GM19468 (cell line): ENCODE data around the gene SECTM1.
"Not testable (repeated sequence)": the region's sequence is repeated elsewhere in the genome, so short reads cannot be mapped to it uniquely, and the experiment has no call there.

ENCODE experiments used
- ATAC-seq: cut with Tn5 transposase; IDR thresholded peaks from one replicate; pipeline ENCODE4 v1.9.1; 2021; ENCODE audit warnings: mild to moderate bottlenecking, moderate library complexity, moderate number of reproducible peaks; ENCODE audit not compliant: unreplicated experiment; ENCODE audit errors: extremely low read depth

The SECTM1 gene

GRCh38 chr17:82349287-82349701 is 15.7 kb upstream of the SECTM1 start:
- ATAC-seq, result no peak

DNA sequence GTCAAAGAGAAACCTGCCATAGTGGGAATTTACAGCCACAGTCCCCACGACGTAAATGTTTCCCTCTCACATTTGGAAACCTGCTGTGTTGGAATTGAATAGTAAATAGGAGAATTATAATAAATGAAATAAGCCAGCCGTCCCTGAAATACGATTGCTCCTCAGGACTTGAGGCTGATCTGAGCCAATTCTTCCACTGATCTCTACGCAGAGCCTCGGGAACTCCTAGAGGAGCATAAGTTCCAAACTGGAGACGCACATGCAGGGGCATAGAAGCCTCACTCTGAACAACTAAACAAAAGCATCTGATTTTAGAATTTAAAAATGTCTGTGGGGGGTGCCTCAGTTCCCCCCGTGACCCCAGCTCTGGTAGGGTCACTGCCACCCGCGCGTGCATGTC is 15.3 kb upstream of the SECTM1 start:
- ATAC-seq, result no peak

- no peak for ATAC-seq
Observed at GRCh38 chr17:82348434-82348833, 14.9 kb upstream of the SECTM1 start.

DNA sequence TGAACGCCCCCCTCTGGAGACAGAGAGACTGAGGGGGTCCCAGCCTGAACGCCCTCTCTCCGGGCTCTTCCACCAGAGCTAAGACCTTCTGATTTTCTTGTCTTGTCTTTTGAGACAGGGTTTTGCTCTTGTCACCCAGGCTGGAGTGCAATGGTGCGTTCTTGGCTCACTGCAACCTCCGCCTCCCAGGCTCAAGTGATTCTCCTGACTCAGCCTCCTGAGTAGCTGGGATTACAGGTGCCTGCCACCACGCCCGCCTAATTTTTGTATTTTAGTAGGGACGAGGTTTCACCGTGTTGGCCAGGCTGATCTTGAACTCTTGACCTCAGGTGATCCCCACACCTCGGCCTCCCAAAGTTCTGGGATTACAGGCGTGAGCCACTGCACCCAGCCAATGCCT is 14.4 kb upstream of the SECTM1 start:
- not testable (repeated sequence) for ATAC-seq

- no peak for ATAC-seq
Observed at GRCh38 chr17:82346342-82347300, 13.1 kb upstream of the SECTM1 start.

- ATAC-seq, result no peak
Observed at GRCh38 chr17:82345151-82345976, 11.8 kb upstream of the SECTM1 start.

GRCh38 chr17:82344175-82344907 is 10.8 kb upstream of the SECTM1 start:
- no peak for ATAC-seq

GRCh38 chr17:82343560-82343959 is 10.0 kb upstream of the SECTM1 start:
- ATAC-seq, result no peak

DNA sequence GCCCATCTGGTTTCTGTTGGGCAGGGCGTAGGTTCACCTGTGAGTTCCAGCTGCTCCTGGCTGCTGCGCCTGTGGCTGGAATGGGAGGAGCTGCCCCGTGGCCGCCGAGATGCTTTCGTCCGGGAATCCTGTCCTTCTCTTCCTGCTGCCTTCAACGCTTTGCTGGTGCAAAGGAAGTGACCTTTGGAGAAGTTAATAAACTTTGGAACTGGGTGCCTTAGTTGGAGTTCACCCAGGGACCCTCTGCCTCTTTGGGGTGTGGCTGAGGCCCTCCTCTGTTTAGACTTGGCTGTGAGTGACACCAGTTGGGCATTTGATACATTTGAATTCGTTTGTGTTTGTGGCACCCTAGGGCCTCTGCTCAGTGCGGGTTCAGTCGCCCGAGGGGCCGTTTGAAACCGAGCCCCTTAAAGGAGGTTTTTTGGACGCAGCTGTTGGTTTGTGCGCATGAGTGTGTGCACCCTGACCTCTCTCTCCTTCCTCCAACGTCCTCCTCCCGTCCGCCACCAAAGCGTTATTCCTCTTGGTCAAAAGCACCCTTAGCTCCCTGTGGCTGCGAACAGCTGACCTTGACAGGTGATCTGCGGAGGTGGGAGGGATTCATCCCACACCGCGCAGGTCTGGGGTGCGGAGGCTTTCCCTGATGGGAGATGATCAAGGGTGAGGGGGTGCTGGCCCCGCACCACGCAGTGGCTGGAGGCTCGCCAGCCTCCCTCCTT is 9.0 kb upstream of the SECTM1 start:
- no peak for ATAC-seq

DNA sequence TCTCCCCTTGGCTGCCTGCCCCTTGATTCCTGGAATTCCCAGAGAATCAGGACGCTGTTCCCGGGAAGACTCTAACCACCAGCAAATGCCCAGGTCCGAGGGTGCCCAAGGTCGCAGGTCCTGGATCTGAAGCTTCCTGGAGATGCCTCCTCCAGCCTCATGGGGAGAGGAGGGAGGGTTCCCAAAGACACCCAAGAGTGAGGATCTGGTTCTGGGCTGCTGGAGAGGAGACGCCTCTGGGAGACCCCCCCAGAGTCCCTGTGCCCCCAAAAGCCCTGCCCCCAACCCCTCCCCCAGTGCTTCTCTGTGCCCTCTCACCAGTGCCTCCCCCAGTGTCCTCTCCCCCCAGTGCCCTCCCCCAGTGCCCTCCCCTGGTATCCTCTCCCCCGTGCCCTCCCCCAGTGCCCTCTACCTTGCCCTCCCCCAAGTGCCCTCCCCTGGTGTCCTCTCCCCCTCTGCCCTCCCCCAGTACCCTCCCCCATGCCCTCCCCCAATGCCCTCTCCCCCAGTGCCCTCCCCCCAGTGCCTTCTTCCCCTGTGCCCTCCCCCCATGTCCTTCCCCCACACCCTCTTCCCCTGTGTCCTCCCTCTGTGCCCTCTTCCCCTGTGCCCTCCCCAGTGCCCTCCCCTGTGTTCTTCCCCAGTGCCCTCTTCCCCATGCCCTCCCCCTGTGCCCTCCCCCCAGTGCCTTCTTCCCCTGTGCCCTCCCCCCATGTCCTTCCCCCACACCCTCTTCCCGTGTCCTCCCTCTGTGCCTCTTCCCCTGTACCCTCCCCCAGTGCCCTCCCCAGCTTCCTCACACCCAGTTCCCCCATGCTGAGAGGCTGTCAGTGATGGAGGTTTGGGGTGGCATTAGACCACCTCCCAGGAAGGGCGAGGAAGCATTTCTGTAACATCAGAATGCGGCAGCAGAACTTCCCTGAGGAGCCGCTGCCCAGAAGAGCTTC is 6.3 kb upstream of the SECTM1 start:
- no peak for ATAC-seq

GRCh38 chr17:82338858-82339633 is 5.5 kb upstream of the SECTM1 start:
- ATAC-seq, result no peak

GRCh38 chr17:82334622-82335394 is 1.2 kb upstream of the SECTM1 start:
- ATAC-seq, result no peak

DNA sequence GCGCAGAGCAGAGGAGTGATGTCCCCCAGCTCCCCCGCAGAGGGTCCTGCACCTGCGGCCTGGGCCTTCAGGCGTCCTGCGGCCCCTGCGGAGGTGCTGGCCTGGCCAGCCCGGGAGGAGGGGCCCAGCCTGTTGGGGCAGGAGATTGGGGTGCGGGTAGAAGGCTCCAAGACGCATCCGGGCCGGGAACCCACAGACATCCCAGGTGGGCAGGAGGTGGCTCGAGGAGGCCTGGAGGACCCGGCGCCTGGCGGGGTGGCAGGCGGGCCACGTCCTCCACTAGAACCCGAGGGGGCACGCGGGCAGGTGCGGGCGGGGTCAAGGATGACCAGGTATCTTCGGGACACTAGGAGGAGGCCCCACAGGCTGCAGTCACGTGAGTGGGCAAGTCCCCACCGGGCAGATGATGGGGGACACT is 647 bp upstream of the SECTM1 start:
- no peak for ATAC-seq

DNA sequence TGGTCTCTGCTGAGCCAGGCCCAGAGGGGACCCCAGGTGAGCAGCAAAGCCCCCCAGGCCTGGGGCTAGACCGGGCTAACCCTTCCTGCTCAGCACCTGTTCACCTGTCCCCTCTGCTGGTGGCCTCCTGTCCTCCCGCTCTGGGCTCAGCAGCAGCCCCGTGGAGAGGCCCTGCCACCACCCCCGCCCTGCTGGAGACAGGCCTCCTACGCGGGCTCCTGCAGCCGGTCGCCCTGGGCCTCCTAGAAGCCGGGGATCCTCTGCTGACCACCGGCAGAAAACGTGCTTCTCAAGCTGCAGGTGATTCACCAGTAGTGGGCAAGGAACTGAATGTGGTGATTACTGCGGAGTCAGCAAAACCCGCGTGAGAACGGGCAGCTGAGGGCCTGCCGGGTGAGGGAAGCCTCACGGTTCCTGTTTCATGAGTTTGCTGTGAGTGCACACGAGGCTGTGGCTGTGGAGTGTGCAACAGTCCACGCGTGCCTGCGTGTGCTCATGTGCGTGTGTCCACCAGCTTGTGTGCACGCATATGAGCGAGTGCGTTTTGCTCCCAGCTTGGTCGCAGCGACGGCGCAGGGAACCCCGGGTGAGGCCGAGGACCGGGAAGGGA is 792 bp downstream of the SECTM1 start:
- ATAC-seq, result no peak

DNA sequence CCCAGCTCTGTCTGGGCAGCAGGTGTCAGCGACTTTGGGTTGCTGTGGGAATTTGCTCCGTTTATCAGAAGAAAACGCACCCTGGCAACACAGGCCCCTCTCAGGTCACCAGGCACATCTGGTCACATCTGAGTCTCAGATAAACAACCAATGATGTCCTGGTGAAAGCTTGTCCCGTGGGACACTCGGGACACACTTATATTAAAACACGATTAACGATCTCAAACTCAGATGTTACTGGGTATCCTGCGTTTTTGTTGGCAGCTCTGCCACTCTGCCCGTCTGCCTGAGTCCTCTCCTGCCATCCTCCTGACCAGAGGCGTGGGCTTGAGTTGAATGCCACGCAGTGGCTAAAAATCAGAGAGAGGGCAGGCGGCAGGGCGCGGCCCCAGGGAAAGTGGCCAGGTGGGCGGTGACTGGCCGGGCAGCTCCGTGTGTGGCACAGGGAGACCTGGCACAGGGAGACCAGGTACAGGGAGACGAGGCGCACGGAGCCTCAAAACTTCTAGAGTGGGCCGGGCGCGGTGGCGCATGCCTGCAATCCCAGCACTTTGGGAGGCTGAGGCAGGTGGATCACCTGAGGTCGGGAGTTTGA is 2.1 kb downstream of the SECTM1 start:
- no peak for ATAC-seq
